ENCODE results near the gene RASL11A. TPM values are rescaled to one million over a fixed set of nuclear protein-coding genes. Genes with fewer than 3 reads are reported as not detected.
"Not testable (repeated sequence)": the region's sequence is repeated elsewhere in the genome, so short reads cannot be mapped to it uniquely, and the experiment has no call there.

Gene RASL11A, protein sequence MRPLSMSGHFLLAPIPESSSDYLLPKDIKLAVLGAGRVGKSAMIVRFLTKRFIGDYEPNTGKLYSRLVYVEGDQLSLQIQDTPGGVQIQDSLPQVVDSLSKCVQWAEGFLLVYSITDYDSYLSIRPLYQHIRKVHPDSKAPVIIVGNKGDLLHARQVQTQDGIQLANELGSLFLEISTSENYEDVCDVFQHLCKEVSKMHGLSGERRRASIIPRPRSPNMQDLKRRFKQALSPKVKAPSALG
- total RNA-seq = under 1 TPM; 0.52 to 0.92 TPM

- Mint-ChIP-seq H3K36me3 (ENCODE audit: low read depth) (no peaks in the 10 kb centered on the region), H3K27me3 (ENCODE audit: low read depth) (peaks cover 30% of the 10 kb centered on the region), H3K4me3 (peak within 1 kb of the TSS; percentile 77), H3K27ac (peak within 1 kb of the TSS; percentile 25), H3K9me3 (ENCODE audit: insufficient read depth) (no peaks in the 10 kb centered on the region), H3K4me1 (ENCODE audit: low read depth) (peaks cover 12% of the 10 kb centered on the region)
- peak; percentile 92 for ATAC-seq
- CTCF ChIA-PET = interaction anchor here (0.7 to 2.7 kb wide), 33 partner anchors 8 to 324 kb away, joined by 3 to 9 read pairs (median 3); no protein-coding TSS in a partner anchor
- POLR2A ChIA-PET = interaction anchor here (0.6 to 1.0 kb wide), 3 partner anchors 18 to 77 kb away, joined by 3 to 4 read pairs (median 3); partner anchors contain the start of gene RPL21
- DNase-seq = peak; percentile 71
Measured at GRCh38 chr13:27270594-27271520, at the start of gene RASL11A. Gene RASL11A, plus strand, starts transcription at chr13:27270830. Its CDS starts 115 bp downstream, at chr13:27270945.

DNA sequence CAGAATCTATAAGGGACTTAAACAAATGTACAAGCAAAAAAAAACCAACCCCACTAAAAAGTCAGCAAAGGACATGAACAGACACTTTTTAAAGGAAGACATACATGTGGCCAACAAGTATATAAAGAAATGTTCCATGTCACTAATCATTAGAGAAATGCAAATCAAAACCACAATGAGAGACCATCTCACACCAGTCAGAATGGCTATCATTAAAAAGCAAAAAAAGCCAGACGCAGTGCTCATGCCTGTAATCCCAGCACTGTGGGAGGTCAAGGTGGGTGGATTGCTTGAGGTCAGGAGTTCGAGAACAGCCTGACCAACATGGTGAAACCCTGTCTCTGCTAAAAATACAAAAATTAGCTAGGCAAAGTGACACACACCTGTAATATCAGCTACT is 48.5 kb upstream of the RASL11A start:
- CTCF ChIA-PET; POLR2A ChIA-PET; H3K27me3 Mint-ChIP-seq (ENCODE audit: low read depth); H3K4me1 Mint-ChIP-seq (ENCODE audit: low read depth); DNase-seq; ATAC-seq; H3K36me3 Mint-ChIP-seq (ENCODE audit: low read depth); H3K27ac Mint-ChIP-seq; H3K9me3 Mint-ChIP-seq (ENCODE audit: insufficient read depth); H3K4me3 Mint-ChIP-seq: not testable (repeated sequence)

GRCh38 chr13:27226991-27227390 is 43.6 kb upstream of the RASL11A start:
- Mint-ChIP-seq H3K36me3 (ENCODE audit: low read depth) (peaks cover 3% of the 10 kb centered on the region), H3K27me3 (ENCODE audit: low read depth) (peaks cover 6% of the 10 kb centered on the region), H3K9me3 (ENCODE audit: insufficient read depth) (peaks cover 8% of the 10 kb centered on the region), H3K4me1 (ENCODE audit: low read depth) (peaks cover 13% of the 10 kb centered on the region), H3K27ac (no peak overlapping the region), H3K4me3 (no peak overlapping the region)
- ChIA-PET POLR2A (interaction anchor here (0.9 to 1.4 kb wide), 2 partner anchors 31 to 54 kb away, joined by 4 read pairs; no protein-coding TSS in a partner anchor), CTCF (no interaction called here)
- DNase-seq = no peak
- peak; percentile 19 for ATAC-seq

GRCh38 chr13:27228131-27228530 is 42.5 kb upstream of the RASL11A start:
- H3K36me3 Mint-ChIP-seq (ENCODE audit: low read depth) = peaks cover 6% of the 10 kb centered on the region
- ChIA-PET POLR2A (no interaction called here), CTCF (no interaction called here)
- no peak overlapping the region for H3K27ac Mint-ChIP-seq
- ATAC-seq (no peak), DNase-seq (no peak)
- peaks cover 13% of the 10 kb centered on the region for H3K4me1 Mint-ChIP-seq (ENCODE audit: low read depth)
- peaks cover 9% of the 10 kb centered on the region for H3K9me3 Mint-ChIP-seq (ENCODE audit: insufficient read depth)
- H3K27me3 Mint-ChIP-seq (ENCODE audit: low read depth) = peaks cover 5% of the 10 kb centered on the region
- no peak overlapping the region for H3K4me3 Mint-ChIP-seq

- ATAC-seq (no peak), DNase-seq (no peak)
- peaks cover 13% of the 10 kb centered on the region for H3K4me1 Mint-ChIP-seq (ENCODE audit: low read depth)
- ChIA-PET CTCF (no interaction called here), POLR2A (no interaction called here)
- H3K27ac Mint-ChIP-seq = no peak overlapping the region
- H3K36me3 Mint-ChIP-seq (ENCODE audit: low read depth) = peaks cover 11% of the 10 kb centered on the region
- H3K4me3 Mint-ChIP-seq = no peak overlapping the region
- H3K9me3 Mint-ChIP-seq (ENCODE audit: insufficient read depth) = peaks cover 9% of the 10 kb centered on the region
- peaks cover 2% of the 10 kb centered on the region for H3K27me3 Mint-ChIP-seq (ENCODE audit: low read depth)
Measured at GRCh38 chr13:27229642-27230041, 41.0 kb upstream of the RASL11A start.

DNA sequence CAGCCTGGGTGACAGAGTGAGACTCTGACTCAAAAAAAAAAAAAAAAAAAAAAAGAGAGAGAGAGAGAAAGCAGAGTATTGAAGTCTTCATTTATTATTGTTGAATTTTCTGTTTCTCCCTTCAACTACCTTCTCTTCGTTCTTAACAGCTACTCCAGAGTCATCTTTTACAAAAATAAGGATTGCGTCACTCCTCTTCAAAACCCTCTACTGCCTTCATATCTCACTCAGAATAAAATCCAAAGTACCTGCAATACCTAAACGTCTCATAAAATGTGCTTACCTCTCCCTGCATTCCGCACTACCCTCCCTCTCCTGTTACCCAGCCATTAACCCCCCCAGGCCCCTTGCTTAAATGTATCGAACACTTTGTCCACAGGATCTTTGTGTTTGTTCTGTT is 36.7 kb upstream of the RASL11A start:
- Mint-ChIP-seq H3K27me3 (ENCODE audit: low read depth) (no peaks in the 10 kb centered on the region), H3K27ac (no peak overlapping the region), H3K4me3 (no peak overlapping the region), H3K4me1 (ENCODE audit: low read depth) (no peaks in the 10 kb centered on the region), H3K36me3 (ENCODE audit: low read depth) (peaks cover 11% of the 10 kb centered on the region), H3K9me3 (ENCODE audit: insufficient read depth) (peaks cover 5% of the 10 kb centered on the region)
- ATAC-seq = no peak
- POLR2A ChIA-PET = no interaction called here
- CTCF ChIA-PET = no interaction called here
- no peak for DNase-seq

GRCh38 chr13:27236478-27236877 is 34.2 kb upstream of the RASL11A start:
- Mint-ChIP-seq H3K4me3 (no peak overlapping the region), H3K9me3 (ENCODE audit: insufficient read depth) (peaks cover 4% of the 10 kb centered on the region), H3K36me3 (ENCODE audit: low read depth) (peaks cover 7% of the 10 kb centered on the region), H3K27ac (no peak overlapping the region), H3K4me1 (ENCODE audit: low read depth) (no peaks in the 10 kb centered on the region), H3K27me3 (ENCODE audit: low read depth) (no peaks in the 10 kb centered on the region)
- no peak for ATAC-seq
- ChIA-PET CTCF (no interaction called here), POLR2A (no interaction called here)
- no peak for DNase-seq

- Mint-ChIP-seq H3K36me3 (ENCODE audit: low read depth) (peaks cover 6% of the 10 kb centered on the region), H3K4me3 (no peak overlapping the region), H3K9me3 (ENCODE audit: insufficient read depth) (no peaks in the 10 kb centered on the region), H3K4me1 (ENCODE audit: low read depth) (no peaks in the 10 kb centered on the region), H3K27me3 (ENCODE audit: low read depth) (no peaks in the 10 kb centered on the region), H3K27ac (no peak overlapping the region)
- ATAC-seq (no peak), DNase-seq (no peak)
- ChIA-PET POLR2A (no interaction called here), CTCF (interaction anchor here (1.1 to 1.6 kb wide), 2 partner anchors 28 to 271 kb away, joined by 3 to 4 read pairs; partner anchors contain the start of gene RASL11A)
Measured at GRCh38 chr13:27242702-27243101, 27.9 kb upstream of the RASL11A start.

DNA sequence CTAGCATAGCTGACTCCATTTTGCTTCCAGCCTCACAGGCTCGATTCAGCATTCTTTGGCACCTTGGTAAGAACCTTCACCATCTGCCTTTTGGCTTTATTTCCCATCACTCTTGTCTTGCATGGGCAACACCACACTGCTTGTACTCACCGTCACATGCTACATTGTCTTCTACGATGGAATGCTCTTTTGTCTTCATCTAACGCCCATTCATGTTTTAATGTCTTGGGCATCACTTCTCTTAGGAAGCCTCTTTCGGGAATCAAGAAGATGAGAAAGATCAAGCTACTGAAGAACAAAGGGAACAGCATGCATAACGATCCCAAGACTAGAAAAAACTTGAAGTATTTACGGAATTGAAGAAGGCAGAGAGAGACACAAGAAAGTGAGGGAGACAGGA is 25.0 kb upstream of the RASL11A start:
- H3K9me3 Mint-ChIP-seq (ENCODE audit: insufficient read depth) = no peaks in the 10 kb centered on the region
- ATAC-seq = no peak
- peaks cover 8% of the 10 kb centered on the region for H3K36me3 Mint-ChIP-seq (ENCODE audit: low read depth)
- ChIA-PET POLR2A (no interaction called here), CTCF (no interaction called here)
- H3K27me3 Mint-ChIP-seq (ENCODE audit: low read depth) = no peaks in the 10 kb centered on the region
- H3K4me3 Mint-ChIP-seq = no peak overlapping the region
- no peak overlapping the region for H3K27ac Mint-ChIP-seq
- H3K4me1 Mint-ChIP-seq (ENCODE audit: low read depth) = peaks cover 11% of the 10 kb centered on the region
- no peak for DNase-seq

DNA sequence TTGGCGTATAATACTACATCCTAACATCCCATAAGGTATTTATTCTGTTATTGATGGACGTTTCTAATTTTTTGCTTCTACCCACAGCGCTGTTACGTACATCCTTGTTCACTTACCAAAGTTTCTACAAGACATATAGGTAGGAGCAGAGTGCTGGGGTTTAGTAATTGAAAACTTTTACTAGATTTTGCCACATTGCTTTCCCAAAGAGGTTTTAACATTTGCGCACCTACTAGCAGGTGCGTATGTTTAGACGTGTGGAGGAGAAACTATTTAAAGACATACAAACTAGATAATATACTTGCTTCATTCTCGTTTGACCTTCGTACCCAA is 19.8 kb upstream of the RASL11A start:
- peaks cover 38% of the 10 kb centered on the region for H3K4me1 Mint-ChIP-seq (ENCODE audit: low read depth)
- CTCF ChIA-PET = no interaction called here
- ATAC-seq (peak; percentile 6), DNase-seq (no peak)
- no peaks in the 10 kb centered on the region for H3K9me3 Mint-ChIP-seq (ENCODE audit: insufficient read depth)
- H3K36me3 Mint-ChIP-seq (ENCODE audit: low read depth) = peaks cover 42% of the 10 kb centered on the region
- POLR2A ChIA-PET = interaction anchor here (0.6 to 1.0 kb wide), 11 partner anchors 14 to 304 kb away, joined by 3 to 7 read pairs (median 4); partner anchors contain the start of genes GTF3A and RASL11A
- no peaks in the 10 kb centered on the region for H3K27me3 Mint-ChIP-seq (ENCODE audit: low read depth)
- H3K4me3 Mint-ChIP-seq = peak overlapping the region; percentile 96
- peak overlapping the region; percentile 100 for H3K27ac Mint-ChIP-seq

DNA sequence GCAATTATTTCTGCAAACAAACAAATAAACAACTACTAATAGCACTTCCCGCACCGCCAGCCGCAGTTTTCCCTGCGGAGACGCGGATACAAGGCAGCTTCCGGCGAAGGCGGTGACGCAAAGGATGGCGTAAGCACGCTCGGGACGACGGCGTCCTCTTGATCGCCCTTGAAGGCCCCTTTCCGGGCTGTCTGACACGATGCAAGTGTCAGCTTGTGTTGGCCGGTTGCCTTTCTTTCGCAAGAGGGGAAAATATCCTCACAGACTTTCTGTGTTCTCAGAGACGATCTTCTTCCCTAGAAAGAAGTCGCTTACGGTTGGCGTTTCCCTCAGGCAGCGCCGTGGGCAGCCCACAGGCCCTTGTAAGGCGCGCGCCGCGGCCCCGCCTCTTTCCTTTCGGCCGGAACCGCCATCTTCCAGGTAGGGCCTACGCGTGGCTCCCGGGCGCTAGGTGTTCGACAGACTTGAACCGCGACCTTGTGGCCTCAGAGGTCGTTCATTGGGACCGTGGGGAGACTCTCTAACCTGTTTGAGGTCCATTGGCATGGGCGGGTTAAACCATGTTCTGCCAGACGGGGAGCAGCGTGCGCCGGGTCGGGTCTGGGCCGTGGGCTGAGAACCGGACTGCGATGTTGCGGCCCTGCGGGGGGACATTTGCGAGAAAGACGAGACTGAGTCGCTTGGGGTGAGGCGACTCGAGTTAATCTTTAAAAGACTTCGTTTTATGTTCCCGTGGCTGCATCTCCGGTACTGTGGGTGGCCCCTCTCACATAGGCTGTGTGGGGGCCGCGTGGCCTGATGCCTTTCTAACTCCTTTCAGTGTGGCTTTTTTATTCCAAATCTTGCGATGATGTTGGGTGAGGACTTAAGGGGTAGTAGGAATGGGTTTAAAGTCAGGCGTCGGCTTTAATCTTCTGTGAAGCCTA is 19.2 kb upstream of the RASL11A start, which contains the start of gene RPL21:
Gene RPL21 (plus strand): TSS at position 393 of the 926 bp plus-strand sequence. CDS start 2,219 bp downstream, outside the sequence.
- ChIA-PET POLR2A (interaction anchor here (0.6 to 1.0 kb wide), 11 partner anchors 14 to 305 kb away, joined by 3 to 7 read pairs (median 4); partner anchors contain the start of genes GTF3A and RASL11A), CTCF (no interaction called here)
- H3K27me3 Mint-ChIP-seq (ENCODE audit: low read depth) = no peaks in the 10 kb centered on the region
- H3K36me3 Mint-ChIP-seq (ENCODE audit: low read depth) = peaks cover 48% of the 10 kb centered on the region
- H3K4me3 Mint-ChIP-seq = peak within 1 kb of the TSS; percentile 96
- DNase-seq (peak; percentile 94), ATAC-seq (peak; percentile 94)
- H3K4me1 Mint-ChIP-seq (ENCODE audit: low read depth) = peaks cover 42% of the 10 kb centered on the region
- peak within 1 kb of the TSS; percentile 100 for H3K27ac Mint-ChIP-seq
- H3K9me3 Mint-ChIP-seq (ENCODE audit: insufficient read depth) = no peaks in the 10 kb centered on the region

Data from activated CD8-positive, alpha-beta T cell treated with anti-CD3 and anti-CD28 coated beads, Interleukin-2, amount 10 ng/mL, durations not matched to agents 7 days and 5 days (primary cell).